Stimulated activated naive CD4-positive, alpha-beta T cell treated with Interleukin-2 at 50 U/mL for 16 hours (primary cell): ENCODE results near the gene LOXHD1.

Experiments used
- DNase-seq: peaks from one replicate; lab custom pipeline; 2025; lab: John Stamatoyannopoulos, UW

Gene LOXHD1

GRCh38 chr18:46445522-46446313, 211.3 kb downstream of the LOXHD1 start:
- DNase-seq: no peak

DNA sequence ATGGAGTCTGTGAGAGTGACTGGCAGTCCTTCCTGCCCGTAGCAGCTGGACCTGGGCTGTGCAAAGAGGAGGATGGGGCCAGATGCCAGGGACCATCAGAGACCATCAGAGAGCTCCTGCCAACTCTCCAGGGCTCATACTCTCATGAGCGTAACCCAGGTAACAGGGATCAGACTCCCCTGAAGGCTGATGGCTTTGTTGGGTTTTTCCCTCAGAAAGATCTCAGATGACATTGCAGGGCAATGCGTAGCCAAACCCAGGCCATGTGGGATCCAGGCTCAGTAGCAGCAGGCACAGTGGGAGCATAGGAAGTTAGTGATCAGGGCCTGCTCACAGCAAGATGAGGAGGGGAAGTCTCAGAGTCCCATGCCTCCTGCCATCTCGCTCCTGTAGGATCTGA, 218.0 kb downstream of the LOXHD1 start:
- DNase-seq: no peak

GRCh38 chr18:46437061-46437460, 220.0 kb downstream of the LOXHD1 start:
- DNase-seq: no peak

GRCh38 chr18:46436621-46437020, 220.4 kb downstream of the LOXHD1 start:
- no peak for DNase-seq

DNA sequence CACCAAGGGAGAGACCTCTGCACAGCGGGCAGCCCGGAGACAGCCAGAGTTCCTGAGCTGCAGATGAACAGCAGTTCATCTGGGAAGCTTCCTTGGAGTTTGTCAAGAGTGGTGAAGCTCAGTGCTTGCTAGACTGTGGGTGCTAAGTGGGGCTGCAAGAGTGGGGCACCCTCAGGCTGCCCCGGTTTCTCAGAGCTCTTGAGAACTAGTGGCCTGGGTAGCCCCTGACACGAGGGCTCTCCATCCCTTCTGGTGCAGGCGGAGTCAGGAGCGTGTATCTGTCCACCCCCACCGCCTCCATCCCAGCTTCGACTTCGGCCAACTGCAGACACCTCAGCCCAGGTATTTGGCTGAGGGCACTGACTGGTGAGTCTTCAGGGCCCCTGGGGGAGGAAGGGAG, 222.0 kb downstream of the LOXHD1 start:
- no peak for DNase-seq

DNA sequence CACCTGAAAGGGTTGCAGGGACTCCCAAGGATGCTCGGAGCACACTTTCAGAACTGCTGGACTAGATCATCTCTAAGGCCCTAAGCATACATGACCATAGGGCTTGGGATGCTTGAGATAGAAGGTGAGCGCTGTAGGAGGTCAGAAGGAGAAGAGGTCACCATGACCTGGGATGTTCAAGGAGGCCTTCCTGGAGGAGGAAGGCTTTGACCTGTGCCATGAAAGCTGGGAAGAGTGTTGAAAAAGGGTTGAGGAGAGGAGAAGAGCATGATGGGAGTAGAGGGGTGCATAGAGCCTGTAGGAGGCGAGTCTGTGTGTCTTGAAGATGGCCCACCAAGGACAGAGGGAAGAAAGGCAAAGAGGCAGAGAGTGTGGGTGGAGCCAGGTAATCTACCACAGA, 222.4 kb downstream of the LOXHD1 start:
- DNase-seq: no peak

- DNase-seq: no peak
Measured at GRCh38 chr18:46433121-46433826, 223.7 kb downstream of the LOXHD1 start.

DNA sequence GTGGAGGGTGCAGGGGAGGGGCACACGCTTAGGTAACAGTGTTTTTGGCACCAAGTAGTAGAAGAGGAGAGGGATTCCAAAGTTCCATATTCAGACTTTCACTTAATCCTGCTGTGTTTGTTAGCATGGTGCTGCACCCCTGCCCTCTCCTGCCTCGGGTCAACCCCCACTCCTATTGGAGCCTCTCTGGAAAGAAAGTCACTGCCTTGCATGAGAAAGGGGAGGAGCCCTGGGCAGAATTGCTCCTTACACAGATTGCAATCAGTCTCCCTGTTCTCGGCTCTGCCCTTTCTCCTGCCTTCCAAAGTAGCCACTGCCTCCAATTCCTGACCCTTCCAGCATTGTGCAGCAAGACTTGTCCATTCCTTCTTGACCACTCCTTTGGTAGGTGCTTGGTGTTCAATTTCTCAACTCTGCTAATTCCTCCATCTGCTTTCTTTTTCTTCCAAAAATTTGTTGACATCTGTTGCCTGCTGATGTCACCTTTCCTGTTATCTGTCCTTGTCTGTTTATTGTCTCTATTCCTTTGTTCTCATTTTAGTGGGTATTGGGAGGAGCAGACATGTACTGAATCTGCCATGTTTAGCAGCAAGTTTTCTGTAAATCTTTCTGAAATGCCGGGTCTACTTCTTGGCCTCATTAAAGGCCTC, 225.4 kb downstream of the LOXHD1 start:
- DNase-seq: no peak

- no peak for DNase-seq
Measured at GRCh38 chr18:46429649-46430224, 227.3 kb downstream of the LOXHD1 start.

DNA sequence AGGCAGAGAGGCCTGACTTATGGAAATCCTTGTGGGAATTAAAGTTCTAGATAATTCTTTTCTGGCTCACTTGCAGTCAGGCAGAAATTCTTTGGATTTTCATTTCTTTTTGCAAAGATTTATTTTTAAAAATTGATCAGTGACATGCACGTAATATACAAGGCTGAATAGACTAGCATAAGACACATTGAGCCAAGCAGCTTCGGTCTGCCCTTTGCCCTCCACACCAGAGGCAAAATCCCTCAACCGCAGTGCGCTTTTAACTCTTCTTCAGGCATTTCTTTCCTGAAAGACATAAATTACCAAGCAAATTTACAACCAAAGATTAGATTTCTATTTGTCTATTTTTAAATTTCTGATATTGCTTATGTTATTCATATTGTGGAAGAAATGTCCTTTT, 227.9 kb downstream of the LOXHD1 start:
- no peak for DNase-seq

DNA sequence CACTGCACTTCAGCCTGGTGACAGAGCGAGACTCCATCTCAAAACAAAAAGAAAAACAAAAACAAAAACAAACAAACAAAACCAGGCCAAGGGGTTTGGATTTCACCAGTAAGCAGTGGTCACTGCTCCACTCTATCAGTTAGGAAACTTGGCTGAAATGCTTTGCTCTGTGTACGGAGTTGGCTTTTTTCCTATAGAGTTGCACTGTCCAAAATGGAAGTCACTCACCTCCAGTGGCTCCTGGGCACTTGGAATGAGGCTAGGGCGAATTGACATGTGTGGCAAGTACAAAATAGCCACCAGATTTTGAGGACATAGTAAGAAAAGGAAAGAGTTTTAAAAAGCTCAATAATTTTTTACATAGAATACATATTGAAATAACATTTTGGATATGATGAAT, 228.7 kb downstream of the LOXHD1 start:
- no peak for DNase-seq

DNA sequence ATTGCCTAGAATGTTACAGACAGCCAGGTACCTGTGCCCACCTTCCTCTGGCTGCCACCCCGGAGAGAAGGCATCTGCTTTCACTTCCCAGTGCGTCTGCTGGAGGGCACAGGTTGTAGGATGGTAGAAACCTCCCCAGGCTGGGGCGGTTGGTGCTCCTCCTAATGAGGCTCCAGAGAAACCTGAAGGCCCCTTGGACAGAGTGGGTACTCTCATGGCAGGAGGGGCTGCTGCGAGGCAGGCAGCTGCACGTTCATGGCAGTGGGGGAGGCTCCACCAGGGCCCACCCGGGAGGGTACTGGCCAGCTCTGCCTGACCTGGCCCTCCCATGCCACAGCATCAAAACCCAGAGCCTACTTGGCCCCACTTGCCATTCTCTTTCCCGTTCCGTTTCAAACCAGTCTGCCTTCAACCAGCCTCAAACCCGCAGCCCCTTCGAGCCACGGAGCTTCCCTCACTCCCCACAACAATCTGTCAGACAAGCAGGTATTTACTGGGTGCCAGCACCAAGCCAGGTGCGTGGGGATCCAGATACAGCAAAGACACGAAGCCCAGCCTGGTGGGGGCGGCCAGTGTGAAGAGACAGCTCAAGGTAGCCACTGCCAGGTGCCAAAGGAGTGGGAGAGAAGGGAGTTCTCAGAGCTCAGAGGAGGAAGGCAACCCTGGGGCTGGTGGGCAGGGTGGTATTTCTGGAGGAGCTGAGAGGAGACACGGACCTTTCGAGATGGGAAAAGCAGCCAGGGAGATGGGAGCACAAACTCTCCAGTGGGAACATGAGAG, 229.6 kb downstream of the LOXHD1 start:
- no peak for DNase-seq
